ENCODE data around the gene ETS2.

DNA sequence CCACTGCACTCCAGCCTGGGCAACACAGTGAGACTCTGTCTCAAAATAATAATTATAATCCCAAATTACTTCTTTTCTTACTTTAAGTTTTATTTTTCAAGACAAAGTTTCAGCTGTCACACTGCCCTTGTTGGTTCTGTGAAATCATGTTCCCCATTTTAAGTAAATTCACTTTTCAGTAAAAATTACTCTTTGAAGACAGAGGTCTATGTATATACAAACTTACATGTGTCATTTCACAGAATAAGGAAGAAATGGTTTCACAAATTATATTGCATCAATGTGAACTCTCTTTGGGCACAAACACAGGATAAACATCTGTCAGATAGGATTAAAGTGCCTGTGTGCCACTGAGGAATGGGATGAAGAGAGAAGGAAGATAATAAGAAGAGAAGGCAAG is 33.1 kb upstream of the ETS2 start:
- TF ChIP-seq, protein P1, sequence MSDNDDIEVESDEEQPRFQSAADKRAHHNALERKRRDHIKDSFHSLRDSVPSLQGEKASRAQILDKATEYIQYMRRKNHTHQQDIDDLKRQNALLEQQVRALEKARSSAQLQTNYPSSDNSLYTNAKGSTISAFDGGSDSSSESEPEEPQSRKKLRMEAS (IDR thresholded peaks at IDR 0.05): no peak
- TF ChIP-seq, protein P2, sequence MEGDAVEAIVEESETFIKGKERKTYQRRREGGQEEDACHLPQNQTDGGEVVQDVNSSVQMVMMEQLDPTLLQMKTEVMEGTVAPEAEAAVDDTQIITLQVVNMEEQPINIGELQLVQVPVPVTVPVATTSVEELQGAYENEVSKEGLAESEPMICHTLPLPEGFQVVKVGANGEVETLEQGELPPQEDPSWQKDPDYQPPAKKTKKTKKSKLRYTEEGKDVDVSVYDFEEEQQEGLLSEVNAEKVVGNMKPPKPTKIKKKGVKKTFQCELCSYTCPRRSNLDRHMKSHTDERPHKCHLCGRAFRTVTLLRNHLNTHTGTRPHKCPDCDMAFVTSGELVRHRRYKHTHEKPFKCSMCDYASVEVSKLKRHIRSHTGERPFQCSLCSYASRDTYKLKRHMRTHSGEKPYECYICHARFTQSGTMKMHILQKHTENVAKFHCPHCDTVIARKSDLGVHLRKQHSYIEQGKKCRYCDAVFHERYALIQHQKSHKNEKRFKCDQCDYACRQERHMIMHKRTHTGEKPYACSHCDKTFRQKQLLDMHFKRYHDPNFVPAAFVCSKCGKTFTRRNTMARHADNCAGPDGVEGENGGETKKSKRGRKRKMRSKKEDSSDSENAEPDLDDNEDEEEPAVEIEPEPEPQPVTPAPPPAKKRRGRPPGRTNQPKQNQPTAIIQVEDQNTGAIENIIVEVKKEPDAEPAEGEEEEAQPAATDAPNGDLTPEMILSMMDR (IDR thresholded peaks at IDR 0.05; ENCODE audit: control extremely low read depth in 1 of 3, insufficient read depth in 1 of 3, low read depth in 1 of 3, low read length in 3 of 3): no peak
- TF ChIP-seq POLR2A (IDR thresholded peaks at IDR 0.05; ENCODE audit: control extremely low read depth in 1 of 2, low read depth in 2 of 2, low read length in 2 of 2): no peak
- no peak for TF ChIP-seq EGR1 (IDR thresholded peaks at IDR 0.05; ENCODE audit: borderline replicate concordance, low read depth, low read length)
